GM12878 (cell line): ENCODE measurements around the gene LRIT3. TPM values are rescaled to one million over a fixed set of nuclear protein-coding genes. Genes with fewer than 3 reads are reported as not detected.

Experiments used
- ASH2L ChIP-seq: fragments of 300-600, 200-600 bp; sonication (generic); IDR thresholded peaks from 2 replicates; pipeline ENCODE4 v1.6.1; 2017; ENCODE audit warnings: low read depth, mild to moderate bottlenecking, borderline replicate concordance
- ATF7 ChIP-seq: fragments of 450-650 bp; IDR thresholded peaks from 2 replicates; pipeline ENCODE4 v1.6.1; 2016; ENCODE audit warnings: low read depth, mild to moderate bottlenecking
- BCL11A ChIP-seq: IDR thresholded peaks from 2 replicates; pipeline ENCODE4 v1.6.1; 2011; ENCODE audit warnings: low read depth, low read length
- BCL3 ChIP-seq: IDR thresholded peaks from 2 replicates; pipeline ENCODE4 v1.6.1; 2011; ENCODE audit warnings: borderline replicate concordance, low read depth, mild to moderate bottlenecking, moderate library complexity, low read length; ENCODE audit not compliant: insufficient read depth, poor library complexity, severe bottlenecking
- CBX3 ChIP-seq: fragments of 200-600 bp; sonication (generic); IDR thresholded peaks from 2 replicates; pipeline ENCODE4 v1.6.1; 2016; ENCODE audit warnings: low read depth, borderline replicate concordance
- CEBPB ChIP-seq, 2 experiments: fragments of 150-350 bp in 1 of 2; IDR thresholded peaks; 2 replicates each; pipeline ENCODE4 v1.6.1; 2012 to 2014; ENCODE audit warnings: low read depth in 2 of 2, low read length in 2 of 2, borderline replicate concordance in 1 of 2, inconsistent platforms in 1 of 2
- CHD2 ChIP-seq: IDR thresholded peaks from 2 replicates; pipeline ENCODE4 v1.6.1; 2011; ENCODE audit warnings: low read depth, low read length, improper control_type of control experiment, borderline replicate concordance
- ESRRA ChIP-seq: IDR thresholded peaks from 2 replicates; pipeline ENCODE4 v1.6.1; 2012; ENCODE audit warnings: mild to moderate bottlenecking, low read length, improper control_type of control experiment
- KDM1A ChIP-seq: fragments of 200-600 bp; sonication (generic); IDR thresholded peaks from 2 replicates; pipeline ENCODE4 v1.6.1; 2016; ENCODE audit warnings: borderline replicate concordance
- KLF5 ChIP-seq: fragments of 450-650 bp; IDR thresholded peaks from 2 replicates; pipeline ENCODE4 v1.6.1; 2014; ENCODE audit warnings: mild to moderate bottlenecking; ENCODE audit not compliant: partially characterized antibody
- MAX ChIP-seq: IDR thresholded peaks from 2 replicates; pipeline ENCODE4 v1.6.1; 2012; ENCODE audit warnings: low read depth, low read length, improper control_type of control experiment
- MYC ChIP-seq: IDR thresholded peaks from 2 replicates; pipeline ENCODE4 v1.6.1; 2011; ENCODE audit warnings: mild to moderate bottlenecking, low read length, moderate library complexity, inconsistent platforms; ENCODE audit not compliant: insufficient read depth, insufficient replicate concordance, insufficient read length, severe bottlenecking
- RAD21 ChIP-seq: IDR thresholded peaks from 2 replicates; pipeline ENCODE4 v1.6.1; 2011; ENCODE audit warnings: mild to moderate bottlenecking, low read depth, low read length, moderate library complexity; ENCODE audit not compliant: insufficient read depth
- RAD51 ChIP-seq: fragments of 450-650 bp; IDR thresholded peaks from 2 replicates; pipeline ENCODE4 v1.6.1; 2016; ENCODE audit warnings: moderate library complexity, mild to moderate bottlenecking, inconsistent platforms
- RB1 ChIP-seq: fragments of 450-650 bp; formaldehyde crosslinking; IDR thresholded peaks from 2 replicates; pipeline ENCODE4 v1.6.1; 2017; ENCODE audit warnings: mild to moderate bottlenecking, borderline replicate concordance
- SKIL ChIP-seq: fragments of 450-650 bp; IDR thresholded peaks from 2 replicates; pipeline ENCODE4 v1.6.1; 2017; ENCODE audit warnings: mild to moderate bottlenecking, low read depth, inconsistent platforms; ENCODE audit not compliant: poor library complexity, severe bottlenecking
- SMAD5 ChIP-seq: IDR thresholded peaks from 2 replicates; pipeline ENCODE4 v1.6.1; 2016; ENCODE audit warnings: antibody characterized with exemption, low read depth
- SPI1 ChIP-seq: IDR thresholded peaks from 2 replicates; pipeline ENCODE4 v1.6.1; 2011; ENCODE audit warnings: low read depth, mild to moderate bottlenecking, low read length, moderate library complexity, borderline replicate concordance; ENCODE audit not compliant: insufficient read depth
- SREBF2 ChIP-seq: IDR thresholded peaks from 2 replicates; pipeline ENCODE4 v1.6.1; 2012; ENCODE audit warnings: mild to moderate bottlenecking, low read length
- SUPT20H ChIP-seq: IDR thresholded peaks from 2 replicates; pipeline ENCODE4 v1.6.1; 2011; ENCODE audit warnings: low read depth, mild to moderate bottlenecking, low read length, moderate library complexity, borderline replicate concordance; ENCODE audit not compliant: control insufficient read depth
- TCF12 ChIP-seq: IDR thresholded peaks from 2 replicates; pipeline ENCODE4 v1.6.1; 2011; ENCODE audit warnings: low read depth, mild to moderate bottlenecking, low read length
- TCF7 ChIP-seq: IDR thresholded peaks from 2 replicates; pipeline ENCODE4 v1.6.1; 2014; ENCODE audit warnings: antibody characterized with exemption, borderline replicate concordance
- WRNIP1 ChIP-seq: IDR thresholded peaks from 2 replicates; pipeline ENCODE4 v1.6.1; 2011; ENCODE audit warnings: low read depth, low read length, improper control_type of control experiment, borderline replicate concordance
- ZNF217 ChIP-seq: fragments of 450-650 bp; IDR thresholded peaks from 2 replicates; pipeline ENCODE4 v1.6.1; 2017; ENCODE audit warnings: antibody characterized with exemption, mild to moderate bottlenecking
- ZNF384 ChIP-seq: IDR thresholded peaks from 2 replicates; pipeline ENCODE4 v1.6.1; 2012; ENCODE audit warnings: low read depth, mild to moderate bottlenecking, low read length, improper control_type of control experiment, borderline replicate concordance
- polyA plus RNA-seq, 11 experiments: library from polyadenylated mRNA; depleted of rRNA in 4 of 11; unstranded in 6 of 11; stranded (reverse) in 5 of 11; fragments of >200 nt; fragmentation: Nextera tagmentation in 4 of 11; fragmentation: Illumina TruSeq in 1 of 11; extraction: Ambion mirVana in 4 of 11; extraction: Trizol in 1 of 11; gene quantifications; 1 replicate in 1 of 11; 2 replicates in 10 of 11; pipeline versions ENCODE4 v1.2.1 to v1.2.3, GENCODE V29; 2011 to 2016; ENCODE audit warnings: inconsistent platforms in 2 of 11, missing spikeins in 2 of 11, low read depth in 1 of 11
- total RNA-seq, 4 experiments: library from RNA; depleted of rRNA in 3 of 4; stranded (reverse); fragments of >200 nt in 3 of 4; fragmentation: Illumina TruSeq in 1 of 4; extraction: Trizol in 1 of 4; gene quantifications; 2 replicates each; pipeline versions ENCODE4 v1.2.1 to v1.2.3, GENCODE V29; 2013 to 2021

LRIT3 gene
- total and polyA plus RNA-seq, 10 of the 15 experiments (the other 5 are each of a cell fraction or from before 2014, with no cell fraction given), result 0.04 to 0.20 (median 0.10) TPM; not detected in 6

DNA sequence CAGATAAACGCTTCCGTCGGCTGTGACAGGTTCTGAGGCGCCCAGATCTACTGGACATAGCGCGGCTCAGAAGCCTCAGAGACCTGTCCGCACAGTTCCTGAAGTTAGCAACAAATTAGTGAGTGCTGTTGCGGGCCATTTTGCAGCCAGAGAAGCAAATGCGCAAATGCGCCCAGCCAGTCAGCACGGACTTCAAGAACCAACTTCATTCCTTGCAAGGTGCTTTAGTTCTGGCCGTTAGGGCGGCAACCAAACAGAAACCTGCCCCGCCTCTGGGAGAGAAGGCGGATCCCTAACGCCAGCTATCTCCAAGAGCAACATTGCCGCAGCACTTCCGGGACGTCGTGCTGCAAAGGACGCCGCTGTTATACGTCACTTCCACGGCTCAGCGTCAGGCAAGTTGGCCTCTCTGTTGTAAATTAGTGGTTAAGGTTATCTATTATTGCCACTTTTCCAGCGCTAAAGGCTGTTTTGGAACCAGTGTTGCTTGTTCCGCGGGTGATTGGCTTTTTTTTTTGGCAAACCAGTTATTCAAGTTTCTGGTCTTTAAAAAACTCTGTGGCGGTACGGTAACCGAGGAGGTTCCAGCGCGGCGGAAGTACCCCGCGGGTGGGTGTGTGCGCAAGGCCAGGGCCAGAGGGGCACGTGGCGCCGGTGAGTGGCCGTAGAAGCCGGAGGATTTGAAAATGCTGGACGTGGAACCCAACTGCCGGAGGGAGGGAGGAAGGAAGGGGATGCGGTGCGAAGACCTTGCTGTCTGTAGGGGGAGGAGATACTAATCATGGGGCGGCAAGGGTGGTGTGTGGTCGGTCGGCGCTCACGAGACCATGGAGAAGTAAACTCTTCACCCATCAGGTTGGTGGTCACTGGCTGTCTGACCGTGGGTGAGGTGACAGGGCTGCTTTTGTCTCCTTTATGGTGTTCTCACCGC, 32.5 kb upstream of the LRIT3 start, which contains the start of gene GAR1 (continued):
- no peak for TF ChIP-seq TCF12
- no peak for TF ChIP-seq BCL11A
- peak; percentile 70; the same call in 1 of the 2 replicates for TF ChIP-seq RAD51
- TF ChIP-seq ZNF384, result 0 out of 2 replicates have a peak, but pooled peaks have one; percentile 12
- TF ChIP-seq WRNIP1, result no peak
- TF ChIP-seq CEBPB (IDR thresholded peaks at IDR 0.05; ENCODE audit: borderline replicate concordance in 1 of 2, low read depth in 2 of 2, low read length in 2 of 2), result no peak
- no peak for TF ChIP-seq SPI1
- TF ChIP-seq KDM1A, result no peak
- no peak for TF ChIP-seq ZNF217
- no peak for TF ChIP-seq SREBF2
- no peak for TF ChIP-seq RAD21
- TF ChIP-seq CBX3, result no peak
- no peak for TF ChIP-seq SUPT20H
- peak; percentile 55; the same call in 1 of the 2 replicates for TF ChIP-seq ASH2L
- TF ChIP-seq RB1, result peak; percentile 61; the same call in 1 of the 2 replicates
- TF ChIP-seq BCL3, result peak; percentile 22
- TF ChIP-seq MAX, result peak; percentile 97
- peak; percentile 93 for TF ChIP-seq MYC
- no peak for TF ChIP-seq KLF5
- TF ChIP-seq ATF7, result peak; percentile 78
- TF ChIP-seq SKIL, result no peak
- no peak for TF ChIP-seq ESRRA
- no peak for TF ChIP-seq SMAD5
- TF ChIP-seq CHD2, result 0 out of 2 replicates have a peak, but pooled peaks have one; percentile 27
- TF ChIP-seq TCF7, result no peak
